HepG2 (cell line): Measurements from ENCODE around the gene DIPK1B. TPM values are rescaled to one million over a fixed set of nuclear protein-coding genes. Genes with fewer than 3 reads are reported as not detected.

Experiments
- ARHGAP35 ChIP-seq: sonication (generic); formaldehyde crosslinking; IDR thresholded peaks from 2 replicates; pipeline ENCODE4 v1.9.0; 2022; ENCODE audit warnings: mild to moderate bottlenecking, inconsistent platforms, moderate library complexity, missing genetic modification reagents, borderline replicate concordance
- EP300 ChIP-seq, 3 experiments: sonication (generic) in 1 of 3; formaldehyde crosslinking in 1 of 3; IDR thresholded peaks; 2 replicates each; pipeline versions ENCODE4 v1.5.1 to v1.6.1; 2011 to 2020; ENCODE audit warnings: low read depth in 2 of 3, low read length in 2 of 3, borderline replicate concordance in 1 of 3, improper control_type of control experiment in 1 of 3, mild to moderate bottlenecking in 1 of 3, missing genetic modification reagents in 1 of 3, moderate library complexity in 1 of 3
- HES4 ChIP-seq: sonication (generic); formaldehyde crosslinking; IDR thresholded peaks from 2 replicates; pipeline ENCODE4 v1.9.0; 2021; ENCODE audit warnings: mild to moderate bottlenecking, missing genetic modification reagents, borderline replicate concordance
- HNF4A ChIP-seq: sonication (generic); formaldehyde crosslinking; IDR thresholded peaks from 2 replicates; pipeline ENCODE4 v1.4.0; 2020; ENCODE audit warnings: missing genetic modification reagents
- RXRA ChIP-seq: sonication (generic); formaldehyde crosslinking; IDR thresholded peaks from 2 replicates; pipeline ENCODE4 v1.5.1; 2020; ENCODE audit warnings: missing genetic modification reagents
- ZFX ChIP-seq: sonication (generic); formaldehyde crosslinking; IDR thresholded peaks from 2 replicates; pipeline ENCODE4 v1.4.0; 2020; ENCODE audit warnings: mild to moderate bottlenecking, low read depth, missing genetic modification reagents, moderate library complexity
- ZNF496 ChIP-seq: sonication (generic); formaldehyde crosslinking; IDR thresholded peaks from 2 replicates; pipeline ENCODE4 v1.8.1; 2023; ENCODE audit warnings: mild to moderate bottlenecking, moderate library complexity, missing genetic modification reagents; ENCODE audit not compliant: insufficient replicate concordance
- polyA plus RNA-seq, 8 experiments: library from polyadenylated mRNA; depleted of rRNA in 3 of 8; stranded (reverse) in 7 of 8; unstranded in 1 of 8; fragments of >200 nt; fragmentation: Illumina TruSeq in 4 of 8; extraction: Trizol in 4 of 8; gene quantifications; 2 replicates each; pipeline versions ENCODE4 v1.2.1 to v1.2.3, GENCODE V29; 2011 to 2016; ENCODE audit warnings: low read depth in 4 of 8, missing spikeins in 1 of 8, mixed read lengths in 1 of 8; ENCODE audit not compliant: insufficient read depth in 1 of 8
- total RNA-seq, 5 experiments: library from RNA; depleted of rRNA; stranded (reverse); fragments of >200 nt; fragmentation: Illumina TruSeq; extraction: Trizol; gene quantifications; 2 replicates each; pipeline ENCODE4 v1.2.3, GENCODE V29; 2016; ENCODE audit warnings: low read depth in 1 of 5
- TF ChIP-seq, protein P1 (sequence below): sonication (generic); formaldehyde crosslinking; IDR thresholded peaks from 2 replicates; pipeline ENCODE4 v1.4.0; 2020; ENCODE audit warnings: mild to moderate bottlenecking, missing genetic modification reagents
- TF ChIP-seq, protein P2 (sequence below): sonication (generic); formaldehyde crosslinking; IDR thresholded peaks from 2 replicates; pipeline ENCODE4 v1.5.1; 2020; ENCODE audit warnings: mild to moderate bottlenecking, missing genetic modification reagents, borderline replicate concordance
- TF ChIP-seq, protein P3 (sequence below): sonication (generic); formaldehyde crosslinking; IDR thresholded peaks from 2 replicates; pipeline ENCODE4 v1.9.0; 2021; ENCODE audit warnings: missing genetic modification reagents, borderline replicate concordance

Gene DIPK1B
- total and polyA plus RNA-seq, 2 of the 13 experiments (the other 11 are each of a cell fraction or from before 2014, with no cell fraction given), result 0.18 to 3.9 TPM

- TF ChIP-seq HES4 (CRISPR knock-in tag), result peak; percentile 83; the same call in 1 of the 2 replicates
- TF ChIP-seq, protein P1, sequence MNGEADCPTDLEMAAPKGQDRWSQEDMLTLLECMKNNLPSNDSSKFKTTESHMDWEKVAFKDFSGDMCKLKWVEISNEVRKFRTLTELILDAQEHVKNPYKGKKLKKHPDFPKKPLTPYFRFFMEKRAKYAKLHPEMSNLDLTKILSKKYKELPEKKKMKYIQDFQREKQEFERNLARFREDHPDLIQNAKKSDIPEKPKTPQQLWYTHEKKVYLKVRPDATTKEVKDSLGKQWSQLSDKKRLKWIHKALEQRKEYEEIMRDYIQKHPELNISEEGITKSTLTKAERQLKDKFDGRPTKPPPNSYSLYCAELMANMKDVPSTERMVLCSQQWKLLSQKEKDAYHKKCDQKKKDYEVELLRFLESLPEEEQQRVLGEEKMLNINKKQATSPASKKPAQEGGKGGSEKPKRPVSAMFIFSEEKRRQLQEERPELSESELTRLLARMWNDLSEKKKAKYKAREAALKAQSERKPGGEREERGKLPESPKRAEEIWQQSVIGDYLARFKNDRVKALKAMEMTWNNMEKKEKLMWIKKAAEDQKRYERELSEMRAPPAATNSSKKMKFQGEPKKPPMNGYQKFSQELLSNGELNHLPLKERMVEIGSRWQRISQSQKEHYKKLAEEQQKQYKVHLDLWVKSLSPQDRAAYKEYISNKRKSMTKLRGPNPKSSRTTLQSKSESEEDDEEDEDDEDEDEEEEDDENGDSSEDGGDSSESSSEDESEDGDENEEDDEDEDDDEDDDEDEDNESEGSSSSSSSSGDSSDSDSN (CRISPR knock-in tag), result no peak; the same call in 1 of the 2 replicates
- no peak for TF ChIP-seq EP300 (IDR thresholded peaks at IDR 0.05; ENCODE audit: low read depth in 2 of 2, low read length in 2 of 2)
- 0 out of 2 replicates have a peak, but pooled peaks have one; percentile 48 for TF ChIP-seq EP300 (CRISPR knock-in tag; IDR thresholded peaks at IDR 0.05; ENCODE audit: borderline replicate concordance)
- TF ChIP-seq, protein P2, sequence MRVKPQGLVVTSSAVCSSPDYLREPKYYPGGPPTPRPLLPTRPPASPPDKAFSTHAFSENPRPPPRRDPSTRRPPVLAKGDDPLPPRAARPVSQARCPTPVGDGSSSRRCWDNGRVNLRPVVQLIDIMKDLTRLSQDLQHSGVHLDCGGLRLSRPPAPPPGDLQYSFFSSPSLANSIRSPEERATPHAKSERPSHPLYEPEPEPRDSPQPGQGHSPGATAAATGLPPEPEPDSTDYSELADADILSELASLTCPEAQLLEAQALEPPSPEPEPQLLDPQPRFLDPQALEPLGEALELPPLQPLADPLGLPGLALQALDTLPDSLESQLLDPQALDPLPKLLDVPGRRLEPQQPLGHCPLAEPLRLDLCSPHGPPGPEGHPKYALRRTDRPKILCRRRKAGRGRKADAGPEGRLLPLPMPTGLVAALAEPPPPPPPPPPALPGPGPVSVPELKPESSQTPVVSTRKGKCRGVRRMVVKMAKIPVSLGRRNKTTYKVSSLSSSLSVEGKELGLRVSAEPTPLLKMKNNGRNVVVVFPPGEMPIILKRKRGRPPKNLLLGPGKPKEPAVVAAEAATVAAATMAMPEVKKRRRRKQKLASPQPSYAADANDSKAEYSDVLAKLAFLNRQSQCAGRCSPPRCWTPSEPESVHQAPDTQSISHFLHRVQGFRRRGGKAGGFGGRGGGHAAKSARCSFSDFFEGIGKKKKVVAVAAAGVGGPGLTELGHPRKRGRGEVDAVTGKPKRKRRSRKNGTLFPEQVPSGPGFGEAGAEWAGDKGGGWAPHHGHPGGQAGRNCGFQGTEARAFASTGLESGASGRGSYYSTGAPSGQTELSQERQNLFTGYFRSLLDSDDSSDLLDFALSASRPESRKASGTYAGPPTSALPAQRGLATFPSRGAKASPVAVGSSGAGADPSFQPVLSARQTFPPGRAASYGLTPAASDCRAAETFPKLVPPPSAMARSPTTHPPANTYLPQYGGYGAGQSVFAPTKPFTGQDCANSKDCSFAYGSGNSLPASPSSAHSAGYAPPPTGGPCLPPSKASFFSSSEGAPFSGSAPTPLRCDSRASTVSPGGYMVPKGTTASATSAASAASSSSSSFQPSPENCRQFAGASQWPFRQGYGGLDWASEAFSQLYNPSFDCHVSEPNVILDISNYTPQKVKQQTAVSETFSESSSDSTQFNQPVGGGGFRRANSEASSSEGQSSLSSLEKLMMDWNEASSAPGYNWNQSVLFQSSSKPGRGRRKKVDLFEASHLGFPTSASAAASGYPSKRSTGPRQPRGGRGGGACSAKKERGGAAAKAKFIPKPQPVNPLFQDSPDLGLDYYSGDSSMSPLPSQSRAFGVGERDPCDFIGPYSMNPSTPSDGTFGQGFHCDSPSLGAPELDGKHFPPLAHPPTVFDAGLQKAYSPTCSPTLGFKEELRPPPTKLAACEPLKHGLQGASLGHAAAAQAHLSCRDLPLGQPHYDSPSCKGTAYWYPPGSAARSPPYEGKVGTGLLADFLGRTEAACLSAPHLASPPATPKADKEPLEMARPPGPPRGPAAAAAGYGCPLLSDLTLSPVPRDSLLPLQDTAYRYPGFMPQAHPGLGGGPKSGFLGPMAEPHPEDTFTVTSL, result no peak
- TF ChIP-seq, protein P3, sequence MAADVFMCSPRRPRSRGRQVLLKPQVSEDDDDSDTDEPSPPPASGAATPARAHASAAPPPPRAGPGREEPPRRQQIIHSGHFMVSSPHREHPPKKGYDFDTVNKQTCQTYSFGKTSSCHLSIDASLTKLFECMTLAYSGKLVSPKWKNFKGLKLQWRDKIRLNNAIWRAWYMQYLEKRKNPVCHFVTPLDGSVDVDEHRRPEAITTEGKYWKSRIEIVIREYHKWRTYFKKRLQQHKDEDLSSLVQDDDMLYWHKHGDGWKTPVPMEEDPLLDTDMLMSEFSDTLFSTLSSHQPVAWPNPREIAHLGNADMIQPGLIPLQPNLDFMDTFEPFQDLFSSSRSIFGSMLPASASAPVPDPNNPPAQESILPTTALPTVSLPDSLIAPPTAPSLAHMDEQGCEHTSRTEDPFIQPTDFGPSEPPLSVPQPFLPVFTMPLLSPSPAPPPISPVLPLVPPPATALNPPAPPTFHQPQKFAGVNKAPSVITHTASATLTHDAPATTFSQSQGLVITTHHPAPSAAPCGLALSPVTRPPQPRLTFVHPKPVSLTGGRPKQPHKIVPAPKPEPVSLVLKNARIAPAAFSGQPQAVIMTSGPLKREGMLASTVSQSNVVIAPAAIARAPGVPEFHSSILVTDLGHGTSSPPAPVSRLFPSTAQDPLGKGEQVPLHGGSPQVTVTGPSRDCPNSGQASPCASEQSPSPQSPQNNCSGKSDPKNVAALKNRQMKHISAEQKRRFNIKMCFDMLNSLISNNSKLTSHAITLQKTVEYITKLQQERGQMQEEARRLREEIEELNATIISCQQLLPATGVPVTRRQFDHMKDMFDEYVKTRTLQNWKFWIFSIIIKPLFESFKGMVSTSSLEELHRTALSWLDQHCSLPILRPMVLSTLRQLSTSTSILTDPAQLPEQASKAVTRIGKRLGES, result peak; percentile 93
- TF ChIP-seq HNF4A, result 0 out of 2 replicates have a peak, but pooled peaks have one; percentile 7
- peak; percentile 79 for TF ChIP-seq ZFX (CRISPR knock-in tag)
- no peak for TF ChIP-seq ZNF496
- peak; percentile 33; the same call in 1 of the 2 replicates for TF ChIP-seq RXRA (CRISPR knock-in tag)
- TF ChIP-seq ARHGAP35 (CRISPR knock-in tag), result no peak
Measured at GRCh38 chr9:136740971-136741882, 28.9 kb downstream of the DIPK1B start (continued).
